Measurements from ENCODE around the gene PRRT1B. TPM values are rescaled to one million over a fixed set of nuclear protein-coding genes. Genes with fewer than 3 reads are reported as not detected.
A peak's percentile ranks its signal among the peaks of the same experiment; 100 is the strongest.

PRRT1B gene
- total RNA-seq, 4 donors from 2014 or later: not detected

DNA sequence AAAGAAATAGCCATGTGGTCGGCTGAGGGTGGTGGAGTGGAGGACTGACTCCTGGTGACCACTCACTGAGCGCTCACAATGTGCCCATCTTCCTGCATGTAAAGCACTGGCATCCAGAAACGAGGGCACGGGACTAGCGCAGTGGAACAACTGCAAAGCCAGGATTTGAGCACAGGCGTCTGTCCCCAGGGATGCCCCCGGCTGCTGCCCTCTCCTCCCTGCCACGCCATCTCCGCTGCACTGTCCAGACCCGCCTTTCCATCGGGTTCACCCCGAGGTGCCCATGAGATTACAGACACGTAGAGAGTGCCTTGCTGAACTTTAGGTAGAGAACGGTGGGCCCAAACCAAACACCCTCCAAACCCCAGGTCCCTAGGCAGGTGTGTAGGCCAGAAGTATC, 44.7 kb downstream of the PRRT1B start:
- H3K27me3 ChIP-seq: no peaks in the 10 kb centered on the region
- peaks cover 0 to 14% (median 0%) of the 10 kb centered on the region in 3 donors for H3K4me1 ChIP-seq
- H3K4me3 ChIP-seq: no peak overlapping the region
- H3K9me3 ChIP-seq: no peaks in the 10 kb centered on the region
- TF ChIP-seq, protein P1, sequence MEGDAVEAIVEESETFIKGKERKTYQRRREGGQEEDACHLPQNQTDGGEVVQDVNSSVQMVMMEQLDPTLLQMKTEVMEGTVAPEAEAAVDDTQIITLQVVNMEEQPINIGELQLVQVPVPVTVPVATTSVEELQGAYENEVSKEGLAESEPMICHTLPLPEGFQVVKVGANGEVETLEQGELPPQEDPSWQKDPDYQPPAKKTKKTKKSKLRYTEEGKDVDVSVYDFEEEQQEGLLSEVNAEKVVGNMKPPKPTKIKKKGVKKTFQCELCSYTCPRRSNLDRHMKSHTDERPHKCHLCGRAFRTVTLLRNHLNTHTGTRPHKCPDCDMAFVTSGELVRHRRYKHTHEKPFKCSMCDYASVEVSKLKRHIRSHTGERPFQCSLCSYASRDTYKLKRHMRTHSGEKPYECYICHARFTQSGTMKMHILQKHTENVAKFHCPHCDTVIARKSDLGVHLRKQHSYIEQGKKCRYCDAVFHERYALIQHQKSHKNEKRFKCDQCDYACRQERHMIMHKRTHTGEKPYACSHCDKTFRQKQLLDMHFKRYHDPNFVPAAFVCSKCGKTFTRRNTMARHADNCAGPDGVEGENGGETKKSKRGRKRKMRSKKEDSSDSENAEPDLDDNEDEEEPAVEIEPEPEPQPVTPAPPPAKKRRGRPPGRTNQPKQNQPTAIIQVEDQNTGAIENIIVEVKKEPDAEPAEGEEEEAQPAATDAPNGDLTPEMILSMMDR (IDR thresholded peaks at IDR 0.05): no peak
- no peak for TF ChIP-seq POLR2A (IDR thresholded peaks at IDR 0.05)
- no peak for TF ChIP-seq EP300 (IDR thresholded peaks at IDR 0.05)
- no peak for TF ChIP-seq POLR2AphosphoS5 (IDR thresholded peaks at IDR 0.05)
- peaks cover 0 to 82% of the 10 kb centered on the region in 2 donors for H3K36me3 ChIP-seq
- 81 to 89% methylated on average over 4 to 8 of the region's 14 CpGs for WGBS, 2 donors (ENCODE audit: low coverage in 1 of 2)
- ATAC-seq: no peak
- H3K27ac ChIP-seq: no peak overlapping the region

DNA sequence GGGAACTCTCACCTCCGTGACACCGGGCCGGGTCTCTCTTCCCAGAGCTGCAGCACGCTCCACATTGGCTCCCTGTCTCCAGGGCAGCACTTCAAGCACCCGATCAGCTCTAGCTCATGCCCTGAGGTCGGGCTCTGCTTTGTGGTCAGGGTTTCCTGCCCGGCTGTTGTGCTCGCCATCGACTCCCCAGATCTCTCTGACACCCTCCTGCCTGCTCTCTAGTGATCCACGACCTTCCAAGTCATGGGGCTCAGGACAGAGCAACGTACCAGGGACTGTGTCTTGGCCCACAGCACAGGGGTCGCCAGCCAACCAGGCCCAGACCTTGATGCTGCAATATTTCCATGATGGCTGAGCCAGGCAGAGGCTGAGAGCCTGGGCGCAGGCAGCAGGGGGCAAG, 45.1 kb downstream of the PRRT1B start:
- H3K4me1 ChIP-seq: peaks cover 0 to 14% (median 0%) of the 10 kb centered on the region in 3 donors
- H3K27ac ChIP-seq: no peak overlapping the region
- TF ChIP-seq EP300 (IDR thresholded peaks at IDR 0.05): no peak
- TF ChIP-seq, protein P1 (IDR thresholded peaks at IDR 0.05): no peak
- no peak for ATAC-seq
- peaks cover 0 to 82% of the 10 kb centered on the region in 2 donors for H3K36me3 ChIP-seq
- H3K27me3 ChIP-seq: no peaks in the 10 kb centered on the region
- H3K9me3 ChIP-seq: no peaks in the 10 kb centered on the region
- H3K4me3 ChIP-seq: no peak overlapping the region
- 81 to 87% methylated on average over 6 to 7 of the region's 13 CpGs for WGBS, 2 donors (ENCODE audit: low coverage in 1 of 2)

DNA sequence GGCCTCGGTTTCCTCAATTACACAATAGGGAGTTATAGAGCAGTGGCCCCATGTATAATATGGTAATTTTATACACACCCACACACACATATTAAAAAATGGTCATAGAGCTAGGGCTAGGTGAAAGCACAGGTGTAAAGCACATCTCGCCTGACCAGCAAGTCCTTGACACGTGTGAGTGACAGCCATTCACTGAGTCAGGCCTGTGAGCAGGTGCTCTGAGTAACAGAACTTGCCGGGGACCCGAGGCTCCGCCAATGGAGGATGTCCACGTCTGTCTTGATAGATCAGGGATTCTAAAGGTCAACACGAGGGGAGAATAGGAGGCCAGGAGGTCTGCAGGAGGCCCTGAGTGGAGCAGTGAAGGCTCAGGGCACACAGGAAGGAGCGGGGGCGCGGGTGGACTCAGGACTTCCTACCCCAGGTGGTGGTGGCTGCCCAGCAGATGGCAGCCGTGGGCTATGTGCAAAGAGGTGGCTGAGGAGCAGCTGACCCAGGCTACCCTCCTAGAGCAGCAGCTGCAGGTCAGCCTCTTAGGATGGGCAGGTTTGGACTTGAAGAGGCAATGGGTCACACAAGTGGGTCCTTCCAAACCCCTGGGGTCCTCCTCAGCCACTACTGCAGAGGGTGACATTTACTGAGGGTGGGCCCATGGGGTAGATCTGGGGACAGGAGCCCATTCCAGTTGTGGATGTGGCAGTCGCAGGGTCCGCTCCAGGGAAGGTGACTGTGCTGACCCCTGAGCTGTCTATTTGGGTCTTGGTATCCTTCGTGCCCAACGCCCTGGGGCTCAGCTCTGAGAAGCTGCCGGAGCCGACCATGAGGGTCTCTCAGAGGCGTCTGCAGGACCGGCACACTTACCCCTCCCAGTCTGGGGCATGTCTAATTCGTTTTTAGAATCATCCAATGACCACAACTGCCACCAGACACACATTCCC, 45.9 kb downstream of the PRRT1B start:
- TF ChIP-seq POLR2AphosphoS5 (IDR thresholded peaks at IDR 0.05): peak; percentile 19
- no peak for TF ChIP-seq EP300 (IDR thresholded peaks at IDR 0.05)
- TF ChIP-seq, protein P1 (IDR thresholded peaks at IDR 0.05): peak in 3 of 4 experiments; percentile 89 to 92 (median 90)
- no peak for TF ChIP-seq POLR2A (IDR thresholded peaks at IDR 0.05)
- ATAC-seq: peak; percentile 89
- WGBS, 2 donors (ENCODE audit: low coverage in 1 of 2): 64 to 66% methylated on average over 8 to 11 of the region's 21 CpGs
- Histone ChIP-seq H3K4me1 (peaks cover 0 to 14% (median 0%) of the 10 kb centered on the region in 3 donors), H3K9me3 (no peaks in the 10 kb centered on the region), H3K36me3 (peaks cover 0 to 83% of the 10 kb centered on the region in 2 donors), H3K4me3 (no peak overlapping the region), H3K27ac (no peak overlapping the region), H3K27me3 (no peaks in the 10 kb centered on the region)

DNA sequence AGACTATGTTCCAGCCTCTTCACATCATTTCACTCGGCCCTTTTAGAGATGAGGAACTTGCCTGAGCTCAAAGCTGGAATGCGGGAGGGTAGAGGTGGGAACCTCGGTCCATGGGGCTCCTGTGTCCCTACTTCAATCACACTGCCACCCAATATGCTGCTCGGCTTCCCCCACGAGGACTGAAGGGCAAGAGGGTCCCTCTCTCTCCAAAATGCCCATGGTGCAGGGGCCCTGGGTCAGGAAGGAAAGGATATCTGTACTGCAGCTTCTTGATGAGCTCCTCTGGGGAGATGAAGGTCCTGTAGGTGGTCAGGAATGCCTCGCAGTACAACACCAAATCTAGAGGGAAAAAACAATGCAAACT, 46.5 kb downstream of the PRRT1B start:
- H3K4me3 ChIP-seq: no peak overlapping the region
- H3K27me3 ChIP-seq: no peaks in the 10 kb centered on the region
- H3K9me3 ChIP-seq: no peaks in the 10 kb centered on the region
- peaks cover 0 to 14% (median 0%) of the 10 kb centered on the region in 3 donors for H3K4me1 ChIP-seq
- TF ChIP-seq, protein P1 (IDR thresholded peaks at IDR 0.05): no peak
- TF ChIP-seq POLR2AphosphoS5 (IDR thresholded peaks at IDR 0.05) (no peak), EP300 (IDR thresholded peaks at IDR 0.05) (no peak), POLR2A (IDR thresholded peaks at IDR 0.05) (no peak)
- ATAC-seq: no peak
- no peak overlapping the region for H3K27ac ChIP-seq
- H3K36me3 ChIP-seq: peaks cover 0 to 90% of the 10 kb centered on the region in 2 donors
- 63 to 100% methylated on average over 1 to 2 of the region's 6 CpGs for WGBS, 2 donors (ENCODE audit: low coverage in 1 of 2)

All from gastroesophageal sphincter (tissue), 4 donors.